HG03558 (cell line): Measurements from ENCODE around the gene ACTR1A.
A peak's percentile ranks its signal among the peaks of the same experiment; 100 is the strongest.

Source experiments
- ATAC-seq: cut with Tn5 transposase; IDR thresholded peaks from one replicate; pipeline ENCODE4 v1.9.1; 2021; ENCODE audit warnings: moderate number of reproducible peaks; ENCODE audit not compliant: unreplicated experiment; ENCODE audit errors: extremely low read depth

The ACTR1A gene

GRCh38 chr10:102432162-102432950 is 70.2 kb downstream of the ACTR1A start, which contains the start of gene CUEDC2:
TSS of gene CUEDC2 (minus strand) at chr10:102432574. CDS start at chr10:102425188, 7,386 bp downstream.
- peak; percentile 73 for ATAC-seq

GRCh38 chr10:102431452-102432124 is 70.9 kb downstream of the ACTR1A start:
- no peak for ATAC-seq

GRCh38 chr10:102429468-102429867 is 73.0 kb downstream of the ACTR1A start:
- no peak for ATAC-seq
